GF-D8 (cell line): Measurements from ENCODE around the gene SLC25A5.
A peak's percentile ranks its signal among the peaks of the same experiment; 100 is the strongest.
"Not testable (repeated sequence)": the region's sequence is repeated elsewhere in the genome, so short reads cannot be mapped to it uniquely, and the experiment has no call there.

ENCODE experiments used
- DNase-seq: peaks from one replicate; lab custom pipeline; 2025; lab: John Stamatoyannopoulos, UW

SLC25A5 gene

GRCh38 chrX:119467842-119468550 is at the start of gene SLC25A5:
Gene SLC25A5, plus strand, starts transcription at chrX:119468444. Its CDS starts 72 bp downstream, at chrX:119468516.
- DNase-seq, result peak; percentile 66

- no peak for DNase-seq
Measured at GRCh38 chrX:119419146-119419545, 49.1 kb upstream of the SLC25A5 start.

- DNase-seq, result no peak
Measured at GRCh38 chrX:119419898-119420297, 48.3 kb upstream of the SLC25A5 start.

GRCh38 chrX:119421016-119421705 is 47.1 kb upstream of the SLC25A5 start:
- DNase-seq, result no peak

GRCh38 chrX:119423631-119424030 is 44.6 kb upstream of the SLC25A5 start:
- DNase-seq, result no peak

- DNase-seq, result no peak
Measured at GRCh38 chrX:119424999-119425398, 43.2 kb upstream of the SLC25A5 start.

- peak; percentile 54 for DNase-seq
Measured at GRCh38 chrX:119427024-119427794, 41.0 kb upstream of the SLC25A5 start.

GRCh38 chrX:119427795-119428185 is 40.5 kb upstream of the SLC25A5 start:
- DNase-seq, result no peak

- no peak for DNase-seq
Measured at GRCh38 chrX:119429471-119429870, 38.8 kb upstream of the SLC25A5 start.

- not testable (repeated sequence) for DNase-seq
Measured at GRCh38 chrX:119441295-119441694, 26.9 kb upstream of the SLC25A5 start.

GRCh38 chrX:119442286-119442685 is 26.0 kb upstream of the SLC25A5 start:
- no peak for DNase-seq

- DNase-seq, result no peak
Measured at GRCh38 chrX:119453202-119453601, 15.0 kb upstream of the SLC25A5 start.

GRCh38 chrX:119455264-119455663 is 13.0 kb upstream of the SLC25A5 start:
- DNase-seq, result no peak

GRCh38 chrX:119459181-119459580 is 9.1 kb upstream of the SLC25A5 start:
- DNase-seq, result no peak

GRCh38 chrX:119465555-119465954 is 2.7 kb upstream of the SLC25A5 start:
- no peak for DNase-seq

GRCh38 chrX:119466970-119467369 is 1.3 kb upstream of the SLC25A5 start:
- no peak for DNase-seq

GRCh38 chrX:119467433-119467832 is 811 bp upstream of the SLC25A5 start:
- DNase-seq, result no peak

- DNase-seq, result peak; percentile 56
Measured at GRCh38 chrX:119468551-119469312, 488 bp downstream of the SLC25A5 start.

- no peak for DNase-seq
Measured at GRCh38 chrX:119469313-119469635, 1.0 kb downstream of the SLC25A5 start.

- no peak for DNase-seq
Measured at GRCh38 chrX:119474615-119475388, 6.6 kb downstream of the SLC25A5 start.

- no peak for DNase-seq
Measured at GRCh38 chrX:119475389-119476101, 7.3 kb downstream of the SLC25A5 start.
